ENCODE results near the gene C11orf86.

Gene C11orf86

DNA sequence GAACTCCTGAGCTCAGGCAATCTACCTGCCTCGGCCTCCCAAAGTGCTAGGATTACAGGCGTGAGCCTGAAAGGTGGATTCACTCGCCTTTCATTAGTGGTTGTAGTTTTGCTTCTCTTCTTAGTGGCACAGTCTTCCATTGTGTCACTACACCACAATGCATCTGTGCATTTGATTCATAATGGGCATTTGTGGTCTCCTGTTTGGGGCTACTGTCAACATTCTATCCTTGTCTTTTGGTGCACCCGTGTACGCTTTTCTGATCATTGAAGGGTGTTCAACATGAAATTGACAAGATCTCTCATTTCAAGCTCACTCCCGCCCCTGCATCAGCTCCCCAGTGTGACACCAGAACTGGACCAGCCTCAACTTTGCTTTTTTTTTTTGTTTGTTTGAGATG is 45.8 kb downstream of the C11orf86 start:
- H3K9ac ChIP-seq (ENCODE audit: insufficient read length, low read depth): no peak overlapping the region
- TF ChIP-seq ZNF274 (IDR thresholded peaks at IDR 0.05; ENCODE audit: low read depth, low read length) (no peak), YY1 (IDR thresholded peaks at IDR 0.05; ENCODE audit: insufficient read depth, insufficient read length) (no peak), SUZ12 (IDR thresholded peaks at IDR 0.05; ENCODE audit: extremely low read depth, insufficient read depth, insufficient read length) (no peak)
- no peak for DNase-seq (ENCODE audit: low read depth, low spot score)
- H3K36me3 ChIP-seq (ENCODE audit: insufficient read depth, insufficient read length, low read length): no peaks in the 10 kb centered on the region
- peaks cover 41% of the 10 kb centered on the region for H3K27me3 ChIP-seq (ENCODE audit: insufficient read depth, insufficient read length)
- H3K4me1 ChIP-seq (ENCODE audit: insufficient read depth, insufficient read length): peaks cover 23% of the 10 kb centered on the region
- H3K4me3 ChIP-seq (ENCODE audit: insufficient read length, low read depth): no peak overlapping the region
- no peaks in the 10 kb centered on the region for H3K9me3 ChIP-seq (ENCODE audit: insufficient read depth, low read length)

- TF ChIP-seq YY1 (IDR thresholded peaks at IDR 0.05; ENCODE audit: insufficient read depth, insufficient read length): no peak
- TF ChIP-seq SUZ12 (IDR thresholded peaks at IDR 0.05; ENCODE audit: extremely low read depth, insufficient read depth, insufficient read length): no peak
- no peak for TF ChIP-seq ZNF274 (IDR thresholded peaks at IDR 0.05; ENCODE audit: low read depth, low read length)
Observed at GRCh38 chr11:67022341-67022933, 47.3 kb downstream of the C11orf86 start.

GRCh38 chr11:67022961-67023956 is 48.2 kb downstream of the C11orf86 start, which contains the start of gene SYT12:
Gene SYT12, plus strand, starts transcription at chr11:67023134. Its CDS starts 7,011 bp downstream, at chr11:67030145.
- peak within 1 kb of the TSS; percentile 53 for H3K4me3 ChIP-seq (ENCODE audit: insufficient read length, low read depth)
- H3K4me1 ChIP-seq (ENCODE audit: insufficient read depth, insufficient read length): peaks cover 32% of the 10 kb centered on the region
- TF ChIP-seq SUZ12 (IDR thresholded peaks at IDR 0.05; ENCODE audit: extremely low read depth, insufficient read depth, insufficient read length) (peak; percentile 99), ZNF274 (IDR thresholded peaks at IDR 0.05; ENCODE audit: low read depth, low read length) (no peak), YY1 (IDR thresholded peaks at IDR 0.05; ENCODE audit: insufficient read depth, insufficient read length) (no peak)
- no peaks in the 10 kb centered on the region for H3K36me3 ChIP-seq (ENCODE audit: insufficient read depth, insufficient read length, low read length)
- H3K9ac ChIP-seq (ENCODE audit: insufficient read length, low read depth): peak within 1 kb of the TSS; percentile 79
- H3K27me3 ChIP-seq (ENCODE audit: insufficient read depth, insufficient read length): peaks cover 44% of the 10 kb centered on the region
- no peak for DNase-seq (ENCODE audit: low read depth, low spot score)
- H3K9me3 ChIP-seq (ENCODE audit: insufficient read depth, low read length): no peaks in the 10 kb centered on the region

More at GRCh38 chr11:67022341-67022933, 47.3 kb downstream of the C11orf86 start:
- Histone ChIP-seq H3K4me1 (ENCODE audit: insufficient read depth, insufficient read length) (peaks cover 24% of the 10 kb centered on the region), H3K9ac (ENCODE audit: insufficient read length, low read depth) (peak overlapping the region; percentile 79), H3K27me3 (ENCODE audit: insufficient read depth, insufficient read length) (peaks cover 44% of the 10 kb centered on the region), H3K9me3 (ENCODE audit: insufficient read depth, low read length) (no peaks in the 10 kb centered on the region), H3K36me3 (ENCODE audit: insufficient read depth, insufficient read length, low read length) (no peaks in the 10 kb centered on the region), H3K4me3 (ENCODE audit: insufficient read length, low read depth) (peak overlapping the region; percentile 53)
- no peak for DNase-seq (ENCODE audit: low read depth, low spot score)

DNA sequence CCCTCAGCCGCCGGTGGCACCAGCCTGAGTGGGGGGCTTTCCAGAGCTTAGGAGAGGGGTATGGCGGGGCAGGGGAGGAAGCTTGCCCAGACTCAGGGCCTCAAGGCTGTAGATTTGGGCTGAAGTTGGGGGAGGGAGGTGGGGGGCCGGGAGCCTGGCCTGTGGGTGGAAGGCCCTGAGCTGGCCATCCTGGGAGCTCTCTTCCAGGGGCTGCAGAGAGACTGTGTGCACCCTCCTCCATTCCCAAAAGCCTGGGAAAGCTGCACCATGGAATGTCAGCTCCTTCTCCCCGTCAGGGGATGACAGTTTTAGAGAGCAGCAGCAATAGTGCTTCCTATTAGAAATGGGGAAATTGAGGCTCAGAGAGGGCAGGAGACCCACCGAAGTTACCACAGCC is 48.9 kb downstream of the C11orf86 start:
- no peak for DNase-seq (ENCODE audit: low read depth, low spot score)
- Histone ChIP-seq H3K4me1 (ENCODE audit: insufficient read depth, insufficient read length) (peaks cover 36% of the 10 kb centered on the region), H3K36me3 (ENCODE audit: insufficient read depth, insufficient read length, low read length) (no peaks in the 10 kb centered on the region), H3K4me3 (ENCODE audit: insufficient read length, low read depth) (peak overlapping the region; percentile 53), H3K9me3 (ENCODE audit: insufficient read depth, low read length) (no peaks in the 10 kb centered on the region), H3K27me3 (ENCODE audit: insufficient read depth, insufficient read length) (peaks cover 44% of the 10 kb centered on the region), H3K9ac (ENCODE audit: insufficient read length, low read depth) (peak overlapping the region; percentile 79)
- no peak for TF ChIP-seq YY1 (IDR thresholded peaks at IDR 0.05; ENCODE audit: insufficient read depth, insufficient read length)
- peak; percentile 28 for TF ChIP-seq SUZ12 (IDR thresholded peaks at IDR 0.05; ENCODE audit: extremely low read depth, insufficient read depth, insufficient read length)

- TF ChIP-seq YY1 (IDR thresholded peaks at IDR 0.05; ENCODE audit: insufficient read depth, insufficient read length) (no peak), SUZ12 (IDR thresholded peaks at IDR 0.05; ENCODE audit: extremely low read depth, insufficient read depth, insufficient read length) (no peak), ZNF274 (IDR thresholded peaks at IDR 0.05; ENCODE audit: low read depth, low read length) (no peak)
- DNase-seq (ENCODE audit: low read depth, low spot score): no peak
- H3K27me3 ChIP-seq (ENCODE audit: insufficient read depth, insufficient read length): peaks cover 47% of the 10 kb centered on the region
- H3K9ac ChIP-seq (ENCODE audit: insufficient read length, low read depth): no peak overlapping the region
- no peaks in the 10 kb centered on the region for H3K36me3 ChIP-seq (ENCODE audit: insufficient read depth, insufficient read length, low read length)
- no peaks in the 10 kb centered on the region for H3K9me3 ChIP-seq (ENCODE audit: insufficient read depth, low read length)
- no peak overlapping the region for H3K4me3 ChIP-seq (ENCODE audit: insufficient read length, low read depth)
- peaks cover 40% of the 10 kb centered on the region for H3K4me1 ChIP-seq (ENCODE audit: insufficient read depth, insufficient read length)
Observed at GRCh38 chr11:67024410-67024809, 49.3 kb downstream of the C11orf86 start.

GRCh38 chr11:67024966-67025365 is 49.9 kb downstream of the C11orf86 start:
- DNase-seq (ENCODE audit: low read depth, low spot score): no peak
- H3K36me3 ChIP-seq (ENCODE audit: insufficient read depth, insufficient read length, low read length): no peaks in the 10 kb centered on the region
- no peak overlapping the region for H3K4me3 ChIP-seq (ENCODE audit: insufficient read length, low read depth)
- peaks cover 49% of the 10 kb centered on the region for H3K27me3 ChIP-seq (ENCODE audit: insufficient read depth, insufficient read length)
- H3K9me3 ChIP-seq (ENCODE audit: insufficient read depth, low read length): no peaks in the 10 kb centered on the region
- H3K4me1 ChIP-seq (ENCODE audit: insufficient read depth, insufficient read length): peaks cover 40% of the 10 kb centered on the region
- H3K9ac ChIP-seq (ENCODE audit: insufficient read length, low read depth): no peak overlapping the region
- TF ChIP-seq ZNF274 (IDR thresholded peaks at IDR 0.05; ENCODE audit: low read depth, low read length) (no peak), YY1 (IDR thresholded peaks at IDR 0.05; ENCODE audit: insufficient read depth, insufficient read length) (no peak), SUZ12 (IDR thresholded peaks at IDR 0.05; ENCODE audit: extremely low read depth, insufficient read depth, insufficient read length) (no peak)

DNA sequence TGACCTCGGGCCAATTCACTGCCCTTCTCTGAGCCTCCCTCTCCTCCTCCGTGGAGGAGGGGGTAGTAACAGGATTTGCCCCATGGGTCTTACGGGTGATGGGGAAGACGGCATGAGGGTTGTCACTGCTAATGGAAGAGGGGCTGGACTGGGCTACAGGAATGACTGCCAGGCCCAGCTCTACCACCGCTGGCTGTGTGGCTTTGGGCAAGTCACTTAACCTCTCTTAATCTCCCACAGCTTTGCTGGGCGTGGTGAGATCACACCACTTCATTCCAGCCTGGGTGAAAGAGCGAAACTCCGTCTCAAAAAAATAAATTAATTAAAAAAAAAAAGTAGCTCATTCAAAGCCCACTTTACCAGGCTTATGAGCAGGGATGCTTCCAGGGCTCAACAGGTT is 50.6 kb downstream of the C11orf86 start:
- Histone ChIP-seq H3K9ac (ENCODE audit: insufficient read length, low read depth) (no peak overlapping the region), H3K27me3 (ENCODE audit: insufficient read depth, insufficient read length) (peaks cover 51% of the 10 kb centered on the region), H3K36me3 (ENCODE audit: insufficient read depth, insufficient read length, low read length) (no peaks in the 10 kb centered on the region), H3K4me3 (ENCODE audit: insufficient read length, low read depth) (no peak overlapping the region), H3K9me3 (ENCODE audit: insufficient read depth, low read length) (no peaks in the 10 kb centered on the region), H3K4me1 (ENCODE audit: insufficient read depth, insufficient read length) (peaks cover 40% of the 10 kb centered on the region)
- no peak for DNase-seq (ENCODE audit: low read depth, low spot score)
- no peak for TF ChIP-seq YY1 (IDR thresholded peaks at IDR 0.05; ENCODE audit: insufficient read depth, insufficient read length)
- no peak for TF ChIP-seq SUZ12 (IDR thresholded peaks at IDR 0.05; ENCODE audit: extremely low read depth, insufficient read depth, insufficient read length)
- TF ChIP-seq ZNF274 (IDR thresholded peaks at IDR 0.05; ENCODE audit: low read depth, low read length): no peak
